ENCODE measurements around the gene YTHDF1. TPM values are rescaled to one million over a fixed set of nuclear protein-coding genes. Genes with fewer than 3 reads are reported as not detected.

Gene YTHDF1
- total and polyA plus RNA-seq, 2 donors (not counting 1 experiment from before 2014, with no cell fraction given) = 25.3 to 40.5 TPM

- Mint-ChIP-seq H3K4me3 (no peak overlapping the region), H3K4me1 (peaks cover 11% of the 10 kb centered on the region), H3K9me3 (ENCODE audit: insufficient read depth) (no peaks in the 10 kb centered on the region), H3K27ac (no peak overlapping the region), H3K27me3 (no peaks in the 10 kb centered on the region)
- H3K27ac ChIP-seq (ENCODE audit: low read length in 2 of 2) = no peak overlapping the region
- no peak overlapping the region for H3K9ac ChIP-seq (ENCODE audit: low read length)
- DNase-seq (no peak), ATAC-seq (ENCODE audit: low read depth) (no peak)
- no peaks in the 10 kb centered on the region for H3K27me3 ChIP-seq (replicated peaks in 1 of 4; ENCODE audit: control extremely low read depth in 1 of 4, control insufficient read depth in 3 of 4, insufficient read depth in 4 of 4, low read length in 3 of 4)
- no CpG with 5 or more reads among the region's 4 CpGs for WGBS (ENCODE audit: insufficient coverage)
- no peaks in the 10 kb centered on the region for H3K9me3 ChIP-seq (ENCODE audit: control extremely low read depth in 1 of 3, control insufficient read depth in 2 of 3, insufficient read depth in 1 of 3, low read length in 2 of 3)
- intact Hi-C loops (cut with micrococcal nuclease) = no loop called here
- POLR2A ChIA-PET = no interaction called here
- H3K79me2 ChIP-seq (ENCODE audit: control insufficient read depth, insufficient read depth, low read length) = peaks cover 30% of the 10 kb centered on the region
- TF ChIP-seq EZH2 (IDR thresholded peaks at IDR 0.05; ENCODE audit: borderline replicate concordance, insufficient read depth, low read depth, low read length, poor library complexity, severe bottlenecking) = no peak
- TF ChIP-seq CTCF (IDR thresholded peaks at IDR 0.05) = no peak
- no peak overlapping the region for H3K4me3 ChIP-seq (ENCODE audit: control extremely low read depth in 1 of 5, extremely low read depth in 1 of 5, insufficient read depth in 1 of 5, low read depth in 2 of 5, low read length in 4 of 5)
- H3K36me3 ChIP-seq (replicated peaks in 1 of 2; ENCODE audit: control extremely low read depth in 1 of 2, control insufficient read depth in 1 of 2, extremely low read depth in 1 of 2, insufficient read depth in 2 of 2, low read length in 1 of 2) = peaks cover 0 to 18% of the 10 kb centered on the region in 2 experiments
- H3K4me1 ChIP-seq (ENCODE audit: control insufficient read depth in 2 of 2, insufficient read depth in 2 of 2, low read length in 2 of 2) = no peaks in the 10 kb centered on the region
- H2AFZ ChIP-seq (ENCODE audit: insufficient read depth, low read depth, low read length, poor library complexity, severe bottlenecking) = no peak overlapping the region
- H3K4me2 ChIP-seq (replicated peaks; ENCODE audit: low read depth, low read length, poor library complexity, severe bottlenecking) = no peak overlapping the region
- CTCF ChIA-PET = interaction anchor here (1.6 kb wide), 1 partner anchor 15 kb away, joined by 5 read pairs; no protein-coding TSS in a partner anchor
- peaks cover 43% of the 10 kb centered on the region for H4K20me1 ChIP-seq (ENCODE audit: control insufficient read depth, insufficient read depth, low read length, poor library complexity, severe bottlenecking)
Measured at GRCh38 chr20:63194797-63195173, 21.1 kb downstream of the YTHDF1 start.

- Mint-ChIP-seq H3K27me3 (no peaks in the 10 kb centered on the region), H3K4me3 (no peak overlapping the region), H3K9me3 (ENCODE audit: insufficient read depth) (no peaks in the 10 kb centered on the region), H3K4me1 (peaks cover 8% of the 10 kb centered on the region), H3K27ac (no peak overlapping the region)
- Histone ChIP-seq H3K4me1 (ENCODE audit: control insufficient read depth in 2 of 2, insufficient read depth in 2 of 2, low read length in 2 of 2) (no peaks in the 10 kb centered on the region), H3K27ac (ENCODE audit: low read length in 2 of 2) (no peak overlapping the region), H3K9me3 (ENCODE audit: control extremely low read depth in 1 of 3, control insufficient read depth in 2 of 3, insufficient read depth in 1 of 3, low read length in 2 of 3) (no peaks in the 10 kb centered on the region), H4K20me1 (ENCODE audit: control insufficient read depth, insufficient read depth, low read length, poor library complexity, severe bottlenecking) (peaks cover 37% of the 10 kb centered on the region), H3K27me3 (replicated peaks in 1 of 4; ENCODE audit: control extremely low read depth in 1 of 4, control insufficient read depth in 3 of 4, insufficient read depth in 4 of 4, low read length in 3 of 4) (no peaks in the 10 kb centered on the region), H3K9ac (ENCODE audit: low read length) (no peak overlapping the region), H3K36me3 (replicated peaks in 1 of 2; ENCODE audit: control extremely low read depth in 1 of 2, control insufficient read depth in 1 of 2, extremely low read depth in 1 of 2, insufficient read depth in 2 of 2, low read length in 1 of 2) (peaks cover 0 to 18% of the 10 kb centered on the region in 2 experiments), H3K79me2 (ENCODE audit: control insufficient read depth, insufficient read depth, low read length) (peaks cover 24% of the 10 kb centered on the region), H2AFZ (ENCODE audit: insufficient read depth, low read depth, low read length, poor library complexity, severe bottlenecking) (no peak overlapping the region), H3K4me2 (replicated peaks; ENCODE audit: low read depth, low read length, poor library complexity, severe bottlenecking) (no peak overlapping the region), H3K4me3 (ENCODE audit: control extremely low read depth in 1 of 5, extremely low read depth in 1 of 5, insufficient read depth in 1 of 5, low read depth in 2 of 5, low read length in 4 of 5) (no peak overlapping the region)
- POLR2A ChIA-PET = no interaction called here
- TF ChIP-seq EZH2 (IDR thresholded peaks at IDR 0.05; ENCODE audit: borderline replicate concordance, insufficient read depth, low read depth, low read length, poor library complexity, severe bottlenecking) (no peak), CTCF (IDR thresholded peaks at IDR 0.05) (no peak)
- CTCF ChIA-PET = interaction anchor here (1.6 kb wide), 1 partner anchor 11 kb away, joined by 3 read pairs; no protein-coding TSS in a partner anchor
- intact Hi-C loops (cut with micrococcal nuclease) = no loop called here
- no peak for ATAC-seq (ENCODE audit: low read depth)
- 83% methylated on average over 11 of the region's 14 CpGs for WGBS (ENCODE audit: insufficient coverage)
- DNase-seq = no peak
Measured at GRCh38 chr20:63194007-63194796, 21.7 kb downstream of the YTHDF1 start.
